Left renal cortex interstitium (tissue), 4 donors: ENCODE results near the gene C6orf52. TPM values are rescaled to one million over a fixed set of nuclear protein-coding genes. Genes with fewer than 3 reads are reported as not detected.
"Not testable (repeated sequence)": the region's sequence is repeated elsewhere in the genome, so short reads cannot be mapped to it uniquely, and the experiment has no call there.

Experiments
- DNase-seq, 4 donors: peaks; one replicate each; pipeline ENCODE4 v3.0.0-alpha.2; 2013; ENCODE audit warnings: low read depth in 4 of 4, low spot score in 2 of 4, missing footprints in 1 of 4
- polyA plus RNA-seq, 4 donors: library from polyadenylated mRNA; unstranded; fragments of 120-200 nt; gene quantifications; one replicate each; pipeline ENCODE4 v1.2.1, GENCODE V29; 2013; ENCODE audit not compliant: insufficient read length in 4 of 4

The C6orf52 gene
- polyA plus RNA-seq, 4 donors: 2.6 to 5.4 (median 4.7) TPM

DNA sequence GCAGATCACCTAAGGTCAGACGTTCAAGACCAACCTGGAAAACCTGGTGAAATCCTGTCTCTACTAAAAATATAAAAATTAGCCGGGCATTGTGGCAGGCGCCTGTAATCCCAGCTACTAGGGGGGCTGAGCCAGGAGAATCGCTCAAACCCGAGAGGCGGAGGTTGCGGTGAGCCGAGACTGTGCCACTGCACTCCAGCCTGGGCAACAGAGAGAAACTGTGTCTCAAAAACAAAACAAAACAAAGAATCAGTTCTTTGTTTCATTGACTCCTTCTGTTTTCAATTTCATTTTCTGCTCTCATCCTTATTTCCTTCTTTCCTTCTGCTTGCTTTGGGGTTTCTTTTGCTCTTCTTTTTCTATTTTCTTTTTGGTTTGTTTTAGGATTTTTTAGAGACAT lies 19.5 kb upstream of the C6orf52 start:
- DNase-seq: no peak

DNA sequence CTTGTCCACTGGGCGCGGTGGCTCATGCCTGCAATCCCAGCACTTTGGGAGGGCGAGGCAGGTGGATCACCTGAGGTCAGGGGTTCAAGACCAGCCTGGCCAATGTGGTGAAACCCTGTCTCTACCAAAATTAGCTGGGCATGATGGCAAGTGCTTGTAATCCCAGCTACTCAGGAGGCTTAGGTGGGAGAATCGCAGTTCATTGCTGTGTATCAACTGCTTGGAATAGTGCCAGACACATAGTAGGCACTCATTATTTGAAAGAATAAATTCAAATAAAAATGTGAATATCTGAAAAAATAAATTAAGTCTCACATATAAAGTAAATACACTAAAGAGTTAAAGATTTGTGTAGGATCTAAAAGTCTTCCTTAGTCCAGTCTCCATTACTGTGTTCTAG lies 2.2 kb upstream of the C6orf52 start:
- no peak for DNase-seq

DNA sequence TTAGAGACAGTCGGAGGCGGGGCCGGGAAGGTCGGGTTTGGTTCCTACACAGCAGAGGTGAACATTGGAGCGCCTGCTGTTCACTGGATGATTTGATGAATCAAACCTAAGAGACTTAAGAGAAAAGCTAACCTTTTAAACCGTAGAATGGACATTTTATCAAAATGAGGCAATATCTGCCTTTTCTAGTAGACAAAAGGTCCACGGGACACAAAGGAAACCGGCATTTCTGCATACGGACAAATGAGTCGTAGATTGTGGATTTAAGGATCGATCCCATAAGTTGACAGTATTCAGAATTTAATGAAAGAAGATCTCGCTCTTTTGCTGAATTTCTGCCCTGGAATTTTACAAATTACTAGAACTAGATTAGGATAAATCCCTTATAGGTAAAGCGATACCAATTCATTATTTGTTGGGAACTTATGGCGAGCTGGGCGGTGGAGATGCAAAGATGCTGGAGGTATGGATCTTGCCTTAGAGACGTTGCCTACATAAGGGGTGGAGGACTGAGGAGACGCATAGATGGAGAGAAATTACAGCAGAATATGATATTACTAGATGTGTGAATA lies 756 bp upstream of the C6orf52 start:
- no peak for DNase-seq

DNA sequence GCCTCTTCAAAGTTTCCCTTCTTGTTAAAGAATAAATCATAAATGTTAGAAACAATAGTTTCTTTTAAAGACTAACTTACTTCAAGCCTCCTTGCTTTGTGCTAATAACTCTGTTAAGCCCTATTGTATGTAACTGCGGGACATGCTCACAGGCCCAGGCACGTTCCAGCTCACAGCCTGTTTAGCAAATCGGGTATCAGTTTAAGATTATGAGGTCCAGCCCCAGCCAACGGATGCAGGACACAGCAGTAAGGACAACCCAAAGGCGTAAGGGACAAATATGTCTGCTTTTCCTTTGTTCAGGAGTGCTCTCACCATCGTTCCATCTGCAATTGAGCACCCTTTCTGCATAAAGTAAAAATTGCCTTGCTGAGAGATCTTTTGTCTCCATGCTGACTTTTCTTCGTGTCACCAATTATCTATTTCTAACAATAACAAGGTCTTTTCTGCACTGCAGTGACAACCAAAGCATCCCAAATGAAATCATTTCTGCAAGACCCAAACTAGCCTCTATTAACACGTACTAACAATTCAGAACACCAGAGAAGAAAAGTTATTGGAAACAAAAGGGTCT lies 1.4 kb downstream of the C6orf52 start:
- no peak for DNase-seq

DNA sequence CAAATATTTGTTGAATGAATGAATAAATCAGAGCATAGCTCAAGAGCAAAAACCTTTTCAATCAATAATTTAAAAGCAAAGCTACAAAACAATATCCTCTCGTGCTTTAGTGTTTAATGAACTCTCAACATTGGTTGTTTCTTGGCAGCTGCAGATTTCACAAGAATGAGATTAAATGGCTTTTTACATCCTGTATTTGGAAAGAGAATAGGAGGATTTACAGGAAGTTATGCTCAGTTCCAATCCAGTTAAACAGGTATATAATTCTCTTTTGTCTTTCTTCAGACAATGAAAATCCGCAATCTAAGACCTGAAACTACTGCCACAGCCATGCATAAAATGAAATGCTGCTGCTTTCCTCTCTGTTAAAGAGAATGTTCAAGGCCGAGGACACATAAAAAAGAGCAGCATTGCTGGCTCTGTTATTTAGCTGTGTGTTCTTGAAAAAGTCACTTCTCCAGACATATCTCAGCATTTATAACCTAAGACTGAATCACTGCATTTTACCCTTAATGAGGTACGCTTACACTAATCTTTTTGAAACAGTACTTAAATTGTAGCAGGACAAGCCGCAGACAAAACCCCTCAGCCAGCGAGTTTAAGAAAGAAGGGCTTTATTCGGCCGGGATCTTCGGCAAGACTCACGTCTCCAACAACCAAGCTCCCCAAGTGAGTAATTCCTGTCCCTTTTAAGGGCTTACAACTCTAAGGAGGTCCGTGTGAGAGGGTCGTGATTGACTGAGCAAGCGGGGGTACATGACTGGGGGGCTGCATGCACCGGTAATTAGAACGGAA lies 3.6 kb downstream of the C6orf52 start:
- DNase-seq: no peak

DNA sequence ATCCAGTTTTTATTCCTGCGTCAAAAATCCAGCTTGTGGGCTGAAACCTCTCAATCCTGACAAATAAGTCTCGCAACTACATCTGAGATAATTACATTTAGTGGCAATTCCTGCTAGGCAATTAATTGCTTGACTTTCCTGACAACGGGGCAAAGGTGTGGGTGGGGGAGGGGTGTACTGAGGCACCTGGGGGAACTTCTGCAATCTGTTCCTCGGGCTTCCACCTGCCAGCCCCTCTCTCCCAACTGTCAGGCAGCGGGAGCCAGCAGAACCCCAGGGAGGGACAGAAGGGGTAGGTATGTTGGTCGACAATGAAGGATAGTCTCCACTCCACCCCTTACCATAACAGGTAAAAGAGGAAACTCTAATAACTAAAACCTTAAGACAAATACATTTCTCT lies 6.8 kb downstream of the C6orf52 start:
- DNase-seq: no peak

DNA sequence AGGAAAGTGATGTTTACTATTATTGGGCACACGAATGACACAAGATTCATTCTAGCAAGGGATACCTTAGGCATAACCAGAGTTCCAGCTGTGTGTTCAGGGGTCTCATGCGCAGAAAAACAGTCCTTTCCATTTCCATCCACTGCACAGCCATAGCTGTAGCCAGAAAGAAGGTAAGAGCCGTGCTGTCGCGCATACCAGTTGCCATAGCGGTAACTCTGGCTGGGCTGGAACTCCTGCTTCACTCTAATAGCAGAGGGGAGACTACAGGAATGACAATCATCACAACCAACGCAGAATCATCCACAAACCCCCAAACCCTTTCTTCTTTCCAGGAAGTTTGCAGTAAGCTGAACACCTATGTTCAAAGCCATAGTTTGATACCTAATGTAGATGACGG lies 7.5 kb downstream of the C6orf52 start:
- no peak for DNase-seq

DNA sequence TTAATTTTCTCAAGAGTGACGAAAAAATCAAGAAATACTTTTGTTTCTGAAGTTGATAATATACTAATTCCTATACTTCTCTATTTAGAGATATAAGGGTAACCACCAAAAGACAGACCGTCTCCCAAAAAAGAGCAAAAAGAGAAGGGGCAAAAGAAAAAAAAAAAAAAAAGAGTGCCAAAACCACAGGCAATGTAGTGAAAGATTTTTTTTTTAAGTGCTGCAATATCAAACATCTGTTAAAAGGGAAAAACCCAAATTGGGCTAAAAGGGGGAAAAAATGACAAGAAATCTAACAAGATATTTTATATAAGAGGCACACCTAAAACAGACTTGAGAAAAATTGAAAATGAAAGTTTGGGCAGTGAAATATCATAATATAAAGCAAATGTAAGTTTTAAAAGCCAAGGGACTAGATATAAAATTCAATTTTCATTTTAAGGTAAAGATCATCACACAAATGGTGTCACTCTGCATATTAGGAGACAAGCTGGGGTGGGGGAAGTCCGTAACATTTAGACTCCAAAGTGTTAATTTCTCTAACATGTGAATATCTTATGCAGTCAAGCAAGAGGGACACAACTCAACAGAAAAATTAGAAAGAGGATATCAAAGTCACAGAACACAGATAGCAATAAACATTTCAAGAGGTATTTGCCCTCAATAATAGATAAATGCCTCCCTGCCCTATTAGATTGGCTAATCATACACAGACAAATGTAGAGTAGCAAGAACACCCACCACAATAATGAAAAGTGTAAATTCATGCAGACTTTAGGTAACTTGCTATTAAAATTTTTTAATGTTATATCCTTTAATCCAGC lies 9.1 kb downstream of the C6orf52 start:
- no peak for DNase-seq

DNA sequence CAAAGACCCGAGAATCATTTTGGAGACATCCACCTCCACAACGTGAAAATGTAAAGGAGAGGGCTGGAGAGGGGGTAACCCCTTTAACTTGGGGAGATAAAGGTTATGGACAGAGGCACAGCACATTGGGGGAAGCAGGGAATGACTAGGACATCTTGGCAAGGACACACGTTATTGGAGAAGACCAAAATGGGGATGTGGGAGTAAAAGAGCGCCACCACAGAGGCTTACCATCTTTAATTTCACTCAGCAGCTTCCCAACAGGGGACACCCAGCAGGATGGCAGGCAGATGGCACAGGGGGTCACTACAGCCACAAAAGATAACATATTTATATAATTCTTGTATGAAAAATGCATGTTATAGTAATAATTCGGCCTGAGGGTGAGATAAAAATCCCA lies 9.8 kb downstream of the C6orf52 start:
- no peak for DNase-seq

DNA sequence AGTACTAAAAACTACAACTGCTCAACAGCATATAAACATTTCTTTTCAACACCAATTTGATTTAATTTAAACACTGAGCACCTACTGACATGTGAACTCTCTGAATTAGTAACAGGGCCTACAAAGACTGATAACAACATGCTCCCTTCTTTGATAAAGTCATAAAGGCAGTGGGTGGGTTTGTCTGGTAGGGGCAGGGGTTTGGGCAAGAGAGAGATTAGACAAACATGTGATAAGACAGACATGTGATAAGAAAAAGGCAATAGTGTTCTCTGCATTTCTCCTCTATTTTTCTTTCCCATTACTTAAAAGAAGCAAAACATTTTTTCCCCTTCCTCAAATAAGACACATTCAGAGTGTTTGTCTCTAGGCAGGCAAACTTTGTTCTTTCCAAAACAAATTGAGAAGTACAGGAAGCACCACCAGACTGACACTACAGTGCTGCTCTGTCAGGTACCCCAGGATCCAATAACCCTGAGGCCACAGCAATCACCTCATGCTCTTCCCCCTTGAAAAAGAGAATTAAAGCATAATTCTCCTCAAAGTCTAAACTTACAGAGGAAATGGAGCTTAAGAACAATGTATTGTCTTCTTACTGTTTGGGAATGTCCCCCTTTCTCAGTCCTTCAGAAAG lies 11.9 kb downstream of the C6orf52 start:
- no peak for DNase-seq

DNA sequence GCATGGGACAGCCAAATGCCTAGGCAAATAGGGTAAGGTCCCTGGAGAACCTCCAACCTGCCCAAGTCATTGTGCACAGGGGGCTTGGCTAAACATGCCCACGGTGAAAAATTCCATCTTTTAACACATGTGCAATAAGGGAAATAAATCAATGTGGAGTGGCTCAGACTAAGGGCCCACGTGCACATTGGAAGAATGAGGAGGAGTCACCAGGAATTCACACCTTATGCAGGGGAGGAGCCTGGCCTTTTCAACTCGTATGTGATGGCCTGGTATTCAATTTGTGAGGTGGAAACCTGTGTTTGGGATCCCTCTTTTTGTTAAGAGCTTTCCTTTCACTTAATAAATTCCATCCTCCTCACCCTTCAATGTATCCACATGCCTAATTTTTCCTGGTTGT lies 12.6 kb downstream of the C6orf52 start:
- no peak for DNase-seq

DNA sequence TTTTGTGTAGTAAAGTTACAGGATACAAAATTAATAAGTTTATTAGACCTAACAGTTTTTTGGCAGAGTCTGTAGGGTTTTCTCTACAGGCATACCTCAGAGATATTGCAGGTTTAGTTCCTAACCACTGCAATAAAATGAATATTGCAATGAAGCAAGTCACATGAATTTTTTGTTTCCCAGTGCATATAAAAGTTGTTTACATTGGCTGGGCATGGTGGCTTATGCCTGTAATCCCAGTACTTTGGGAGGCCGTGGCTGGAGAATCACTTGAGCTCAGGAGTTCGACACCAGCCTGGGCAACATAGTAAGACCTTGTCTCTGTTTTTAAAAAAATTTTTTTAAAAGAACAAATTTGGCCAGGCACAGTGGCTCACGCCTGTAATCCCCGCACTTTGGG lies 16.0 kb downstream of the C6orf52 start:
- DNase-seq: no peak

DNA sequence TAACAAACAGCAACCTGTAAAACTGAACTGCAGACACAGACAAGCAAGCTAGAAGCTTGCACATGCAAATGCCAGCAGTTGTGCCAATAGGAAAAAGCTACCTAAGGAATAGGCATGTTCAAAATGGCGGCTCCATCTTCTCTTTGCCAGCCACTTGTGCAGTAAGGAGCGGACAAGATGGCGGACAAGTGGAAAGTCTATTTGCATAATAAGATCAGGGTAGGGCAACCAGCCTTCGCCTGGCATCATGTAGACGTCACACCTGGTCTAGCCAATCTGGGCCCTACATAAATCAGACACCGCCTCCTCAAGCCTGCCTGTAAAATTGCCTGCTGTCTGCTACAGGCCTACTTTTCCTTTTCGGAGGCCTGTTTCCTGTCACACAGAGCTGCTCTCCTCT lies 18.0 kb downstream of the C6orf52 start:
- DNase-seq: no peak

DNA sequence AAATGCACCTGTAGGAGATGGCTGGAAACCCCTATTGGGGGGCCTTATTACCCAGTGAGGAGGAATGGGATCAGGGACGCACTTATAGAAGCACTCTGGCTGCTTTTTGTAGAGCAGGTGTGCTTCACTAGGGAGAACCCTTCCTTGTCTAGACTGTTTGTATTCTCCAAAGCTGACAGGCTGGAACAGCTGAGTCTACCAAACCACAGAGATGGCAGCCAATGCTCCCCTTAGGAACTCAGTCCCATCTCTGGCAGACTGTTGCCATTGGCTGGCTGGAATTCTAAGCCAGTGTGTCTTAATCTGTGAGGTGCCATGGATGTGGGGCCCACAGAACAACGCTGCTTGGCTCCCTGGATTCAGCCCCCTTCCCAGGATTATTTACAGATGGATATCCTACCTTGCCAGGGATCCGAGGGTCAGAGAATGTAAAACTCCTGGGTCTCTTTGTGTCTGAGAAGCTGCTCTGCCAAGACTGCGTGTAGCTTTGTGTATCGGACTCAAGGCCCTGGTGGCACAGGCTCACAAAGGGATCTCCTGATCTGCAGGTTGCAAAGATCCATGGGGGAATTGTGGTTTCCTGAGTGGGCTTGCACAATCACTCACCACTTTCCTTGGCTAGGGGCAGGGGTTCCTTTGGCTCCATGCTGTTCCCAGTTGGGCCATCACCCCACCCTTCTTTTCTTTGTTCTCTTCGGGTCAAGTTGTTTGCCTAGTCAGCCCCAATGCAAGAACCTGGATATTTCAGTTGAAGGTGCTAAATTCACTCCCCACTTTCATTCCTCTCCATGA lies 26.1 kb downstream of the C6orf52 start:
- DNase-seq: no peak

DNA sequence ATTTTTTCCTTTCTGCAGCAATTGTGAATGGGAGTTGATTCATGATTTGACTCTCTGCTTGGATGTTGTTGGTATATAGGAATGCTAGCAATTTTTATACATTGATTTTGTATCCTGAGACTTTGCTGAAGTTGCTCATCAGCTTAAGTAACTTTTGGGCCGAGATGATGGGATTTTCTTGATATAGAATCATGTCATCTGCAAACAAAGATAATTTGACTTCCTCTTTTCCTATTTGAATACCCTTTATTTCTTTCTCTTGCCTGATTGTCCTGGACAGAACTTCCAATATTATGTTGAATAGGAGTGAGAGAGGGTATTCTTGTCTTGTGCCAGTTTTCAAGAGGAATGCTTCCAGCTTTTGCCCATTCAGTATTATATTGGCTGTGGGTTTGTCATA lies 28.8 kb downstream of the C6orf52 start:
- DNase-seq: not testable (repeated sequence)

DNA sequence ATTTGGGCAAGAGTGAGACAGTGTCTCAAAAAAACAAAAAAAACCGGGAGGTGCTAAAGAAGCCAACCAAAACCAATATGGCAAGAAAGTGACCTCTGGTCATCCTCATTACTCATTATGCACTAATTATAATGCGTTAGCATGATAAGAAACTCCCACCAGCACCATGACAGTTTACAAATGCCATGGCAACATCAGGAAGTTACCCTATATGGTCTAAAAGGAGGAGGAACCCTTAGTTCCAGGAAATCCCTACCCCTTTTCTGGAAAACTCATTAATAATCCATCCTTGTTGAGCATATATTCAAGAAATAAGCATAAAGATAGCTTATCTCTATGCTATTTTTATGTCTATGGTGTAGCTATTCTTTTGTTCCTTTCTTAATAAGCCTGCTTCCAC lies 31.7 kb downstream of the C6orf52 start:
- DNase-seq: no peak

DNA sequence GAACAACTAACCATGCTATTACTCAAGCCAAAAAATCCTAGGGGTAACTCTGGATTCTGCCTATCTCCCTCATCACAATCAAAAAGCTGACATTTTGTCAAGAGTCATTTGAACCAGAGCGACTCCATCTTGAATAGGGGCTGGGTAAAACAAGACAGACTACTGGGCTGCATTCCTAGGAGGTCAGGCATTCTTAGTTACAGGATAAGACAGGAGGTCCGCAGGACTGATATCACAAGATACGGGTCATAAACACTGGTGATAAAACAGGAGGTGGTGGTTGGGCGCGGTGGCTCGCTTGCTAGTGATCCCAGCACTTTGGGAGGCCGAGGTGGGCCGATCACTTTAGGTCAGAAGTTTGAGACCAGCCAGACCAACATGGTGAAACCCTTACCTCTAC lies 32.2 kb downstream of the C6orf52 start:
- DNase-seq: no peak

DNA sequence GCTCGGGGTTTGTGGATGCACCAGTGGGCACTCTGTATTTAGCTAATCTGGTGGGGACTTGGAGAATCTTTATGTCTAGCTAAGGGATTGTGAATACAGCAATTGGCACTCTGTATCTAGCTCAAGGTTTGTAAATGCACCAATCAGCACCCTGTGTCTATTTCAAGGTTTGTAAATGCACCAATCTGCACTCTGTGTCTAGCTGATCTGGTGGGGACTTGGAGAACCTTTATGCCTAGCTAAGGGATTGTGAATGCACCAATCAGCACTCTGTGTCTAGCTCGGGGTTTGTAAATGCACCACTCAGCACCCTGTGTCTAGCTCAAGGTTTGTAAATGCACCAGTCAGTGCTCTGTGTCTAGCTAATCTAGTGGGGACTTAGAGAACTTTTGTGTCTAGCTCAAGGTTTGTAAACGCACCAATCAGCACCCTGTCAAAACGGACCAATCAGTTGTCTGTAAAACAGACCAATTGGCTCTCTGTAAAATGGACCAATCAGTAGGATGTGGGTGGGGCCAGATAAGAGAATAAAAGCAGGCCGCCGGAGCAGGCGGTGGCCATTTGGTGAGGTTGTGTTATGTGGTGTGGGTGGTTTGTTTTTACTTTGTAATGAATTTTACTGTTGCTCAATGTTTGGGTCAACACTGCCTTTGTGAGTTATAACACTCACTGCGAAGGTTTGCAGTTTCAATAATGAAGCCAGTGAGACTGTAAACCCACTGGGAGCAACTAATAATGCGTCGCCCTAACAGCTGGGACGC lies 33.8 kb downstream of the C6orf52 start:
- not testable (repeated sequence) for DNase-seq

DNA sequence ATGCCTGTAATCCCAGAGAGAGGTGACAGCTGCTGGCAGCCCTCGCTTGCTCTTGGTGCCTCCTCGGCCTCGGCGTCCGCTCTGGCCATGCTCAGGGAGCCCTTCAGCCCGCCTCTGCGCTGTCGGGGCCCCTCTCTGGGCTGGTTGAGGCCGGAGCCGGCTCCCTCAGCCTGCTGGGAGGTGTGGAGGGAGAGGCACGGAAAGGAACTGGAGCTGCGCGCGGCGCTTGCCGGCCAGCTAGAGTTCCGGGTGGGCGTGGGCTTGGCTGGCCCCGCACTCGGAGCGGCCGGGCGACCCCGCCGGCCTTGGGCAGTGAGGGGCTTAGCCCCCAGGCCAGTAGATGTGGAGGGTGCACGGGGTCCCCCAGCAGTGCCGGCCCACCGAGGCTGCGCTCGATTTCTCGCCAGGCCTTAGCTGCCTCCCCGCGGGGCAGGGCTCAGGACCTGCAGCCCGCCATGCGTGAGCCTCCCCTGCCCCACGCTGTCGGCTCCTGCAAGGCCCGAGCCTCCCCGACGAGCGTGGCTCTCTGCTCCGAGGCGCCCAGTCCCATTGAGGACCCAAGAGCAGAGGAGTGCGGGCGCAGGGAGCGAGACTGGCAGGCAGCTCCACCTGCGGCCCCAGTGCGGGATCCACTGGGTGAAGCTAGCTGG lies 34.6 kb downstream of the C6orf52 start:
- no peak for DNase-seq
